OCI-LY7 (cell line): ENCODE measurements around the gene HNRNPA1L2.

Experiments used
- EZH2phosphoT487 ChIP-seq: fragments of 200-600 bp; sonication (generic); IDR thresholded peaks from 2 replicates; pipeline ENCODE4 v1.6.1; 2018; ENCODE audit warnings: low read depth, borderline replicate concordance, mild to moderate bottlenecking, mixed run types, antibody characterized with exemption, low read length, moderate library complexity, mixed read lengths
- TF ChIP-seq, protein P1 (sequence below): fragments of 200-600 bp; sonication (generic); conservative IDR thresholded peaks from 2 replicates; pipeline ENCODE4 v1.5.1; 2014; ENCODE audit warnings: mild to moderate bottlenecking, antibody characterized with exemption, low read length, moderate library complexity, mixed read lengths

DNA sequence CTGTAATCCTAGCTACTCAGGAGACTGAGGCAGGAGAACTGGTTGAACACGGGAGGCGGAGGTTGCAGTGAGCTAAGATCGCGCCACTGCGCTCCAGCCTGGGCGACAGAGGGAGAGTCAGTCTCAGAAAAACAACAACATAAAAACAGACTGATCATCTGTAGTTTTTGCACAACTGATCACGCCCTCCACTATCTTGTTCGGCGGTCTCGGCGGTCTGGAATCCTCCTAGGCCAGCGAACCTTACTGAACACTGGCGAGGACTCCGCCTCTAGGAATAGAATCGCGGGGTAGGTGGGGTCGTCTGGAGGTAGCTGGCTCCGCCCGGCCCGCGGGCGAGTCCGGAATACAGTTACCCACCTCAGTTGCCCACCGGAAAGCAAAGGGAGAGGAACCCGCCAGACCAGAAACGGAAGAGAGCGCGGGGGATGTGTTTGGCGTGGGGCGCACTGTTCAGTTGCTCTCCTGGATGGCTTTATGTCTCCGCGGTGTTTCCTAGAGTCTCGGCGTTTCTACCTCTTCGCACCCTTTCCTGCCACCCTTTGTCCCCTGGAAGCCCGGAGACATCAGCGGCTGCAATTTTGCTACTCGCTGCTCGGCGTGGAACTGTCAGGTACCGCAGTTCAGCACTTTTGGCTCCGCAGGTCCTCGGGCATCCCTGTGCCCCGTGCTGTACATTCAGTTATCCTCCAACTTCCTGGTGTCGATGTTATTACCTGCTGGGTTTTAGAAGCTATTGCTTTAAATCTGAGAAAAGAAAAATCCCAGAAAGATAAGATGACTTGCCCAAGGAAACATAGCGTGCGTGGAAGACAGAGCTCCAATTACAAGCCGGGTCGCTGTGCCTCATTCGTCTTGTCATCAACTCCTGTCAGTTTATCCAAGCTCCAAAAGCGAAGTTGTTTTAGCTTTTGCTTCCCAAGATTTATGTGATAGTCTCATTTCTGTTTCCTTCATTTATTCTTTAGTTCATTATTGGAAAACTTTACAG lies 24.9 kb upstream of the HNRNPA1L2 start:
- TF ChIP-seq, protein P1, sequence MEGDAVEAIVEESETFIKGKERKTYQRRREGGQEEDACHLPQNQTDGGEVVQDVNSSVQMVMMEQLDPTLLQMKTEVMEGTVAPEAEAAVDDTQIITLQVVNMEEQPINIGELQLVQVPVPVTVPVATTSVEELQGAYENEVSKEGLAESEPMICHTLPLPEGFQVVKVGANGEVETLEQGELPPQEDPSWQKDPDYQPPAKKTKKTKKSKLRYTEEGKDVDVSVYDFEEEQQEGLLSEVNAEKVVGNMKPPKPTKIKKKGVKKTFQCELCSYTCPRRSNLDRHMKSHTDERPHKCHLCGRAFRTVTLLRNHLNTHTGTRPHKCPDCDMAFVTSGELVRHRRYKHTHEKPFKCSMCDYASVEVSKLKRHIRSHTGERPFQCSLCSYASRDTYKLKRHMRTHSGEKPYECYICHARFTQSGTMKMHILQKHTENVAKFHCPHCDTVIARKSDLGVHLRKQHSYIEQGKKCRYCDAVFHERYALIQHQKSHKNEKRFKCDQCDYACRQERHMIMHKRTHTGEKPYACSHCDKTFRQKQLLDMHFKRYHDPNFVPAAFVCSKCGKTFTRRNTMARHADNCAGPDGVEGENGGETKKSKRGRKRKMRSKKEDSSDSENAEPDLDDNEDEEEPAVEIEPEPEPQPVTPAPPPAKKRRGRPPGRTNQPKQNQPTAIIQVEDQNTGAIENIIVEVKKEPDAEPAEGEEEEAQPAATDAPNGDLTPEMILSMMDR, result no peak
- no peak for TF ChIP-seq EZH2phosphoT487
